ENCODE data around the gene PRKN.

DNA sequence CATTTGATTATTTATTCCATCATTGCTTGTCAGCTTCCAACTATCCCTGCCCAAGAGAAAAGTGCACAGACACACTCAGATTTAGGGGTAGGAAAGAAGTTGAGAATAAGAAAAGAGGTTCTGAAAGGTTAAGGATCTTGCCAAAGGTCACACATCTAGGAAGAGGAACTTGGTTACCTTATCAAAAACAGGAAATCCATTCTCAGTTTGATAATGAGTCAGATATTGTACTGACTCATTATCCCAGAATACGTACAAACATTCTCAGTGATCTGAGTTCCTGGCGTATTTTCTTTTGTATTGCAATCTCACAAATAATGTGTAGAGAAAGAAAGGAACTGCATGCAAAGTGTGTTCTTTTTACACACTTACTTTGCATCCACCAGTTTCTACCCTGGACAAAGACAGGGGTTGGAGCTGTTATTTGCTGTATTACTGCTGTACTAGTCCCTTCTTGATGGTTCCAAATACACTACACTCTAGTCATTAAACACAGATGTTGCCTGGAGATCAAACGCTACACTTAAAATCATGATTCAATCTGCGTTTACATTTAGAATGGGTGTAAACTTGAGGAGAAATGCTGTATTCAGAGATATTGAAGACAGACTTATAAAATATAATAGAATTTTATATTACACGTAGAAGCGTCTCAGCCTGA lies 545.7 kb downstream of the PRKN start:
- TF ChIP-seq, protein P1, sequence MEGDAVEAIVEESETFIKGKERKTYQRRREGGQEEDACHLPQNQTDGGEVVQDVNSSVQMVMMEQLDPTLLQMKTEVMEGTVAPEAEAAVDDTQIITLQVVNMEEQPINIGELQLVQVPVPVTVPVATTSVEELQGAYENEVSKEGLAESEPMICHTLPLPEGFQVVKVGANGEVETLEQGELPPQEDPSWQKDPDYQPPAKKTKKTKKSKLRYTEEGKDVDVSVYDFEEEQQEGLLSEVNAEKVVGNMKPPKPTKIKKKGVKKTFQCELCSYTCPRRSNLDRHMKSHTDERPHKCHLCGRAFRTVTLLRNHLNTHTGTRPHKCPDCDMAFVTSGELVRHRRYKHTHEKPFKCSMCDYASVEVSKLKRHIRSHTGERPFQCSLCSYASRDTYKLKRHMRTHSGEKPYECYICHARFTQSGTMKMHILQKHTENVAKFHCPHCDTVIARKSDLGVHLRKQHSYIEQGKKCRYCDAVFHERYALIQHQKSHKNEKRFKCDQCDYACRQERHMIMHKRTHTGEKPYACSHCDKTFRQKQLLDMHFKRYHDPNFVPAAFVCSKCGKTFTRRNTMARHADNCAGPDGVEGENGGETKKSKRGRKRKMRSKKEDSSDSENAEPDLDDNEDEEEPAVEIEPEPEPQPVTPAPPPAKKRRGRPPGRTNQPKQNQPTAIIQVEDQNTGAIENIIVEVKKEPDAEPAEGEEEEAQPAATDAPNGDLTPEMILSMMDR (IDR thresholded peaks at IDR 0.05): no peak
- no peak for TF ChIP-seq EZH2 (IDR thresholded peaks at IDR 0.05)
- TF ChIP-seq EZH2phosphoT487 (IDR thresholded peaks at IDR 0.05): no peak

Data from neural progenitor cell (in vitro differentiated cells).